H1 (cell line): ENCODE data around the gene ZBTB7B. TPM values are rescaled to one million over a fixed set of nuclear protein-coding genes. Genes with fewer than 3 reads are reported as not detected.

ENCODE experiments used
- CTCF ChIA-PET: fragments of 300-600 bp; sonication (Branson Sonifier 250); formaldehyde crosslinking; loops from one replicate; lab custom pipeline; 2021; ENCODE audit not compliant: partially characterized antibody; lab: Charles Lee
- POLR2A ChIA-PET: fragments of 300-600 bp; sonication (Branson Sonifier 250); formaldehyde crosslinking; loops from one replicate; lab custom pipeline; 2021; ENCODE audit warnings: inconsistent platforms; ENCODE audit not compliant: partially characterized antibody; lab: Charles Lee
- DNase-seq, 2 experiments: peaks; one replicate each; pipeline versions ENCODE4 v3.0.0 to v3.0.0-alpha.2; 2010 to 2022; ENCODE audit warnings: low spot score in 2 of 2, low read depth in 1 of 2, mixed read lengths in 1 of 2
- FAIRE-seq: peaks from 2 replicates; lab custom pipeline; 2011; peaks lifted over from hg19 to GRCh38; lab: Jason Lieb, UNC
- H2AFZ ChIP-seq: 2 replicates; pipeline ENCODE4 v1.8.1; 2012; ENCODE audit warnings: low read length, inconsistent platforms
- H2AK5ac ChIP-seq: 2 replicates; pipeline ENCODE4 v1.6.1; 2013; ENCODE audit warnings: low read depth, low read length
- H2BK120ac ChIP-seq: replicated peaks from 2 replicates; pipeline ENCODE3; 2013; ENCODE audit warnings: low read depth, low read length, inconsistent platforms
- H2BK12ac ChIP-seq: 2 replicates; pipeline ENCODE4 v1.6.1; 2013; ENCODE audit warnings: low read depth, low read length
- H2BK15ac ChIP-seq: 2 replicates; pipeline ENCODE4 v1.6.1; 2013; ENCODE audit warnings: low read length
- H2BK20ac ChIP-seq: 2 replicates; pipeline ENCODE4 v1.6.1; 2013; ENCODE audit warnings: low read length
- H2BK5ac ChIP-seq: 2 replicates; pipeline ENCODE4 v1.6.1; 2013; ENCODE audit warnings: low read depth, low read length
- H3K14ac ChIP-seq: 2 replicates; pipeline ENCODE4 v1.6.1; 2013; ENCODE audit warnings: inconsistent platforms; ENCODE audit not compliant: insufficient read length
- H3K18ac ChIP-seq: 2 replicates; pipeline ENCODE4 v1.6.1; 2013; ENCODE audit warnings: low read length; ENCODE audit errors: extremely low read depth
- H3K23ac ChIP-seq: 2 replicates; pipeline ENCODE4 v1.6.1; 2013; ENCODE audit warnings: inconsistent platforms; ENCODE audit not compliant: insufficient read length
- H3K23me2 ChIP-seq: 2 replicates; pipeline ENCODE4 v1.6.1; 2013; ENCODE audit warnings: low read depth, low read length
- H3K27ac ChIP-seq: 2 replicates; pipeline ENCODE4 v1.6.1; 2011; ENCODE audit warnings: low read depth, low read length, inconsistent platforms
- H3K27me3 ChIP-seq, 4 experiments: replicated peaks in 1 of 4; 1 replicate in 1 of 4; 2 replicates in 3 of 4; pipeline versions ENCODE4 v1.6.1 to v1.8.1; 2011 to 2013; ENCODE audit warnings: low read length in 3 of 4, mild to moderate bottlenecking in 3 of 4, inconsistent platforms in 2 of 4, mixed read lengths in 2 of 4, moderate library complexity in 1 of 4; ENCODE audit not compliant: control insufficient read depth in 3 of 4, insufficient read depth in 3 of 4; ENCODE audit errors: extremely low read depth in 1 of 4
- H3K36me3 ChIP-seq, 4 experiments: 2 replicates each; pipeline versions ENCODE4 v1.6.1 to v1.8.1; 2011 to 2013; ENCODE audit warnings: mild to moderate bottlenecking in 4 of 4, low read length in 3 of 4, moderate library complexity in 2 of 4, control low read depth in 1 of 4, inconsistent platforms in 1 of 4; ENCODE audit not compliant: insufficient read depth in 4 of 4, control insufficient read depth in 2 of 4
- H3K4ac ChIP-seq: replicated peaks from 2 replicates; pipeline ENCODE3; 2013; ENCODE audit warnings: low read length, low read depth, mixed read lengths, inconsistent platforms; ENCODE audit not compliant: insufficient read length
- H3K4me1 ChIP-seq, 4 experiments: replicated peaks in 1 of 4; 1 replicate in 1 of 4; 2 replicates in 3 of 4; pipeline versions ENCODE4 v1.6.1 to v1.8.1; 2011 to 2013; ENCODE audit warnings: low read length in 3 of 4, inconsistent platforms in 2 of 4, mixed read lengths in 1 of 4; ENCODE audit not compliant: insufficient read depth in 4 of 4, control insufficient read depth in 3 of 4
- H3K4me2 ChIP-seq, 2 experiments: 2 replicates each; pipeline versions ENCODE4 v1.6.1 to v1.8.1; 2011 to 2013; ENCODE audit warnings: low read depth in 2 of 2, low read length in 2 of 2, control low read depth in 1 of 2, inconsistent platforms in 1 of 2, mild to moderate bottlenecking in 1 of 2; ENCODE audit not compliant: insufficient read depth in 1 of 2
- H3K4me3 ChIP-seq, 4 experiments: fragments of 200-600, 300-600 bp in 1 of 4; sonication (generic), shearing (Covaris generic), sonication (Bioruptor Twin) in 1 of 4; 2 replicates each; pipeline versions ENCODE4 v1.5.1 to v1.8.1; 2011 to 2016; ENCODE audit warnings: low read length in 4 of 4, low read depth in 3 of 4, control low read depth in 2 of 4, inconsistent platforms in 2 of 4, mild to moderate bottlenecking in 2 of 4, mixed read lengths in 1 of 4, moderate library complexity in 1 of 4; ENCODE audit not compliant: insufficient read depth in 2 of 4; ENCODE audit errors: extremely low read depth in 1 of 4
- H3K56ac ChIP-seq: replicated peaks from 2 replicates; pipeline ENCODE3; 2013; ENCODE audit warnings: low read depth, mild to moderate bottlenecking, mixed read lengths, low read length, inconsistent platforms; ENCODE audit not compliant: insufficient read length
- H3K79me1 ChIP-seq: 2 replicates; pipeline ENCODE4 v1.6.1; 2013; ENCODE audit warnings: low read depth, low read length, control low read depth
- H3K79me2 ChIP-seq, 2 experiments: 2 replicates each; pipeline versions ENCODE4 v1.6.1 to v1.8.1; 2012 to 2013; ENCODE audit warnings: low read length in 2 of 2, mild to moderate bottlenecking in 2 of 2, inconsistent platforms in 1 of 2; ENCODE audit not compliant: insufficient read depth in 2 of 2, control insufficient read depth in 1 of 2
- H3K9ac ChIP-seq, 4 experiments: replicated peaks in 1 of 4; 1 replicate in 1 of 4; 2 replicates in 3 of 4; pipeline versions ENCODE4 v1.6.1 to v1.8.1; 2011 to 2013; ENCODE audit warnings: low read depth in 3 of 4, low read length in 3 of 4, control low read depth in 2 of 4, mild to moderate bottlenecking in 2 of 4, moderate library complexity in 2 of 4, inconsistent platforms in 1 of 4; ENCODE audit errors: extremely low read depth in 1 of 4
- H3K9me3 ChIP-seq, 2 experiments: 2 replicates each; pipeline versions ENCODE4 v1.6.1 to v1.8.1; 2012 to 2013; ENCODE audit warnings: mild to moderate bottlenecking in 2 of 2, moderate library complexity in 2 of 2, control low read depth in 1 of 2, inconsistent platforms in 1 of 2, low read depth in 1 of 2, low read length in 1 of 2, mixed read lengths in 1 of 2; ENCODE audit not compliant: insufficient read depth in 2 of 2
- H4K20me1 ChIP-seq, 2 experiments: replicated peaks in 1 of 2; 2 replicates each; pipeline versions ENCODE3 to v1.8.1; 2011 to 2013; ENCODE audit warnings: inconsistent platforms in 2 of 2, low read length in 2 of 2, mild to moderate bottlenecking in 1 of 2; ENCODE audit not compliant: insufficient read depth in 2 of 2, control insufficient read depth in 1 of 2
- H4K5ac ChIP-seq: 2 replicates; pipeline ENCODE4 v1.6.1; 2013; ENCODE audit warnings: low read length, low read depth, mixed read lengths, inconsistent platforms; ENCODE audit not compliant: insufficient read length
- H4K8ac ChIP-seq: 2 replicates; pipeline ENCODE4 v1.8.0; 2013; ENCODE audit warnings: mild to moderate bottlenecking, moderate library complexity, low read length, inconsistent platforms; ENCODE audit not compliant: insufficient read depth; ENCODE audit errors: extremely low read depth
- H4K91ac ChIP-seq: replicated peaks from 2 replicates; pipeline ENCODE3; 2013; ENCODE audit warnings: low read length, mixed read lengths, inconsistent platforms; ENCODE audit not compliant: insufficient read length
- ATF3 ChIP-seq: IDR thresholded peaks from 2 replicates; pipeline ENCODE4 v1.6.1; 2011; ENCODE audit warnings: low read depth, mild to moderate bottlenecking, low read length; ENCODE audit not compliant: insufficient read depth
- WGBS, 2 experiments: shearing (Covaris generic) in 1 of 2; methylation state at CpG; one replicate each; pipeline versions ENCODE4 v1.1.6 to v1.1.7; 2013 to 2015; ENCODE audit warnings: low lambda C conversion rate in 2 of 2, mixed read lengths in 2 of 2, inconsistent platforms in 1 of 2, low coverage in 1 of 2, missing lambda C conversion rate in 1 of 2; ENCODE audit not compliant: insufficient replicate concordance in 2 of 2, insufficient coverage in 1 of 2, insufficient read length in 1 of 2; ENCODE audit errors: extremely low coverage in 1 of 2, missing lambda C conversion rate in 1 of 2; 5-methylcytosine and 5-hydroxymethylcytosine counted together
- polyA plus RNA-seq, 7 experiments: library from polyadenylated mRNA; depleted of rRNA in 3 of 7; stranded (reverse) in 5 of 7; unstranded in 2 of 7; fragments of >200 nt in 5 of 7; fragments of 200-250 nt in 2 of 7; gene quantifications; 1 replicate in 5 of 7; 2 replicates in 1 of 7; 4 replicates in 1 of 7; pipeline versions ENCODE4 v1.2.1 to v1.2.3, GENCODE V29; 2011 to 2013; ENCODE audit warnings: missing spikeins in 2 of 7, mixed read lengths in 2 of 7
- total RNA-seq: library from RNA; stranded (reverse); fragmentation: NEBNext Ultra II Directional; extraction: Animal tissue kit (Norgen Biotek cat#: 25700); gene quantifications from 2 replicates; pipeline ENCODE4 v1.2.1, GENCODE V29; 2021

The ZBTB7B gene
- total and polyA plus RNA-seq, 2 of the 8 experiments (the other 6 are each of a cell fraction or from before 2014, with no cell fraction given), result 24.5 to 36.9 TPM

- ChIA-PET POLR2A (interaction anchor here (0.6 to 42.8 kb wide), 8 partner anchors 8 to 82 kb away, joined by 3 to 702 read pairs (median 4); partner anchors contain the start of genes CKS1B, FLAD1, LENEP and PBXIP1), CTCF (interaction anchor here (1.5 to 20.6 kb wide), 7 partner anchors 9 to 151 kb away, joined by 3 to 334 read pairs (median 5); partner anchors contain the start of genes LENEP and PYGO2)
- Histone ChIP-seq H3K4me3 (no peak overlapping the region), H3K9me3 (no peaks in the 10 kb centered on the region), H4K5ac (no peak overlapping the region), H3K36me3 (peaks cover 11 to 47% (median 33%) of the 10 kb centered on the region in 4 experiments), H3K56ac (no peak overlapping the region), H3K18ac (no peak overlapping the region), H4K91ac (no peak overlapping the region), H2BK15ac (no peak overlapping the region), H3K14ac (no peak overlapping the region), H3K4ac (no peak overlapping the region), H3K79me1 (peaks cover 6% of the 10 kb centered on the region; the same call in 1 of the 2 replicates), H2BK20ac (no peak overlapping the region), H3K23ac (no peak overlapping the region), H3K4me1 (peaks cover 0 to 4% (median 1%) of the 10 kb centered on the region in 4 experiments; a peak in 3 of 7 replicates), H2BK120ac (no peak overlapping the region), H2AK5ac (no peak overlapping the region), H3K27me3 (no peaks in the 10 kb centered on the region), H2AFZ (no peak overlapping the region), H4K8ac (no peak overlapping the region), H3K9ac (no peak overlapping the region), H3K79me2 (peaks cover 4 to 51% of the 10 kb centered on the region in 2 experiments), H3K4me2 (no peak overlapping the region), H3K23me2 (peaks cover 5% of the 10 kb centered on the region), H2BK12ac (no peak overlapping the region), H2BK5ac (no peak overlapping the region), H3K27ac (no peak overlapping the region), H4K20me1 (peaks cover 15 to 22% of the 10 kb centered on the region in 2 experiments)
- no peak for TF ChIP-seq ATF3
- WGBS, 2 experiments, result 96% methylated on average over 6 of the region's 6 CpGs; no CpG with 5 or more reads in 1 of the 2 experiments
- DNase-seq (no peak), FAIRE-seq (no peak)
These were observed 15.3 kb upstream of the ZBTB7B start for GRCh38 chr1:154987326-154987725.
